HG03439 (cell line): Measurements from ENCODE around the gene JAK3.

ENCODE experiments used
- ATAC-seq: cut with Tn5 transposase; IDR thresholded peaks from one replicate; pipeline ENCODE4 v1.9.1; 2021; ENCODE audit warnings: mild to moderate bottlenecking, moderate library complexity; ENCODE audit not compliant: unreplicated experiment

The JAK3 gene

GRCh38 chr19:17866312-17866963, 18.7 kb upstream of the JAK3 start:
- no peak for ATAC-seq

- no peak for ATAC-seq
Measured at GRCh38 chr19:17865364-17866311, 17.9 kb upstream of the JAK3 start.

- ATAC-seq = no peak
Measured at GRCh38 chr19:17863520-17864182, 15.9 kb upstream of the JAK3 start.

- ATAC-seq = no peak
Measured at GRCh38 chr19:17862711-17863519, 15.1 kb upstream of the JAK3 start.

GRCh38 chr19:17861542-17862402, 14.0 kb upstream of the JAK3 start:
- no peak for ATAC-seq

- no peak for ATAC-seq
Measured at GRCh38 chr19:17860993-17861360, 13.2 kb upstream of the JAK3 start.

- ATAC-seq = no peak
Measured at GRCh38 chr19:17860331-17860992, 12.7 kb upstream of the JAK3 start.

GRCh38 chr19:17859533-17860330, 11.9 kb upstream of the JAK3 start, which contains the start of gene RPL18A:
TSS of gene RPL18A (plus strand) at chr19:17859910. CDS start at chr19:17859957, 47 bp downstream.
- peak; percentile 95 for ATAC-seq

GRCh38 chr19:17855280-17856152, 7.7 kb upstream of the JAK3 start:
- no peak for ATAC-seq

- no peak for ATAC-seq
Measured at GRCh38 chr19:17854061-17854460, 6.3 kb upstream of the JAK3 start.

GRCh38 chr19:17848595-17849292, 962 bp upstream of the JAK3 start:
- ATAC-seq = no peak

- ATAC-seq = no peak
Measured at GRCh38 chr19:17846146-17846545, 1.6 kb downstream of the JAK3 start.

- no peak for ATAC-seq
Measured at GRCh38 chr19:17843908-17844490, 3.8 kb downstream of the JAK3 start.

GRCh38 chr19:17843292-17843827, 4.4 kb downstream of the JAK3 start:
- no peak for ATAC-seq

GRCh38 chr19:17842663-17843291, 5.0 kb downstream of the JAK3 start:
- ATAC-seq = no peak
